ENCODE measurements around the gene SEC24A.

SEC24A gene

GRCh38 chr5:134769206-134769605 is 120.6 kb downstream of the SEC24A start:
- no peak for TF ChIP-seq SIN3A (IDR thresholded peaks at IDR 0.05; ENCODE audit: borderline replicate concordance, insufficient read depth, low read length)
- TF ChIP-seq TAF1 (IDR thresholded peaks at IDR 0.05; ENCODE audit: borderline replicate concordance, insufficient read depth, low read length) = no peak
- TF ChIP-seq FOXP2 (optimal IDR thresholded peaks at IDR 0.05; ENCODE audit: borderline replicate concordance, extremely low read depth, extremely low read length, insufficient read depth) = no peak
- no peak for TF ChIP-seq REST (IDR thresholded peaks at IDR 0.05; ENCODE audit: insufficient read depth in 1 of 2, low read depth in 2 of 2, low read length in 2 of 2)
- no peak for TF ChIP-seq POLR2AphosphoS5 (IDR thresholded peaks at IDR 0.05; ENCODE audit: low read depth, low read length)

GRCh38 chr5:134772461-134773125 is 124.0 kb downstream of the SEC24A start:
- TF ChIP-seq REST (IDR thresholded peaks at IDR 0.05; ENCODE audit: insufficient read depth in 1 of 2, low read depth in 2 of 2, low read length in 2 of 2) = no peak
- no peak for TF ChIP-seq POLR2AphosphoS5 (IDR thresholded peaks at IDR 0.05; ENCODE audit: low read depth, low read length)
- TF ChIP-seq SIN3A (IDR thresholded peaks at IDR 0.05; ENCODE audit: borderline replicate concordance, insufficient read depth, low read length) = no peak
- no peak for TF ChIP-seq TAF1 (IDR thresholded peaks at IDR 0.05; ENCODE audit: borderline replicate concordance, insufficient read depth, low read length)
- no peak for TF ChIP-seq FOXP2 (optimal IDR thresholded peaks at IDR 0.05; ENCODE audit: borderline replicate concordance, extremely low read depth, extremely low read length, insufficient read depth)

- TF ChIP-seq TAF1 (IDR thresholded peaks at IDR 0.05; ENCODE audit: borderline replicate concordance, insufficient read depth, low read length) (no peak), REST (IDR thresholded peaks at IDR 0.05; ENCODE audit: insufficient read depth in 1 of 2, low read depth in 2 of 2, low read length in 2 of 2) (no peak), SIN3A (IDR thresholded peaks at IDR 0.05; ENCODE audit: borderline replicate concordance, insufficient read depth, low read length) (no peak), FOXP2 (optimal IDR thresholded peaks at IDR 0.05; ENCODE audit: borderline replicate concordance, extremely low read depth, extremely low read length, insufficient read depth) (no peak), POLR2AphosphoS5 (IDR thresholded peaks at IDR 0.05; ENCODE audit: low read depth, low read length) (no peak)
Measured at GRCh38 chr5:134777366-134777765, 128.8 kb downstream of the SEC24A start.

Measured in PFSK-1 (cell line).